Activated CD4-positive, alpha-beta T cell treated with anti-CD3 and anti-CD28 coated beads, Interleukin-2, Interleukin-4, amounts not matched to agents 100 ng/mL and 50 ng/mL, durations not matched to agents 16 hours and 8 hours (primary cell): ENCODE results near the gene ARPC5.
A peak's percentile ranks its signal among the peaks of the same experiment; 100 is the strongest.
"Not testable (repeated sequence)": the region's sequence is repeated elsewhere in the genome, so short reads cannot be mapped to it uniquely, and the experiment has no call there.

Source experiments
- DNase-seq: peaks from one replicate; pipeline ENCODE4 v3.0.0-alpha.2; 2020; ENCODE audit warnings: low spot score

ARPC5 gene

GRCh38 chr1:183635606-183636333 lies at the start of gene ARPC5:
Gene ARPC5 (minus strand): TSS chr1:183635783. CDS start chr1:183635659, 124 bp downstream.
- DNase-seq: peak; percentile 98

- peak; percentile 65 for DNase-seq
Measured at GRCh38 chr1:183685112-183685713, 49.6 kb upstream of the ARPC5 start.

- DNase-seq: not testable (repeated sequence)
Measured at GRCh38 chr1:183679363-183679762, 43.8 kb upstream of the ARPC5 start.

- DNase-seq: no peak
Measured at GRCh38 chr1:183678819-183679218, 43.2 kb upstream of the ARPC5 start.

- no peak for DNase-seq
Measured at GRCh38 chr1:183676586-183677189, 41.1 kb upstream of the ARPC5 start.

GRCh38 chr1:183675883-183676585 lies 40.5 kb upstream of the ARPC5 start:
- no peak for DNase-seq

GRCh38 chr1:183675381-183675780 lies 39.8 kb upstream of the ARPC5 start:
- DNase-seq: no peak

- DNase-seq: no peak
Measured at GRCh38 chr1:183674886-183675285, 39.3 kb upstream of the ARPC5 start.

- DNase-seq: no peak
Measured at GRCh38 chr1:183674339-183674738, 38.8 kb upstream of the ARPC5 start.

- no peak for DNase-seq
Measured at GRCh38 chr1:183673605-183674323, 38.2 kb upstream of the ARPC5 start.

- DNase-seq: no peak
Measured at GRCh38 chr1:183670169-183670568, 34.6 kb upstream of the ARPC5 start.

GRCh38 chr1:183656355-183656754 lies 20.8 kb upstream of the ARPC5 start:
- DNase-seq: no peak

- DNase-seq: peak; percentile 70
Measured at GRCh38 chr1:183655562-183656075, 20.0 kb upstream of the ARPC5 start.

- no peak for DNase-seq
Measured at GRCh38 chr1:183654706-183655105, 19.1 kb upstream of the ARPC5 start.

GRCh38 chr1:183653876-183654451 lies 18.4 kb upstream of the ARPC5 start:
- DNase-seq: no peak

GRCh38 chr1:183653462-183653794 lies 17.8 kb upstream of the ARPC5 start:
- no peak for DNase-seq

GRCh38 chr1:183652547-183653461 lies 17.2 kb upstream of the ARPC5 start, which contains the start of gene APOBEC4:
Gene APOBEC4 (minus strand): TSS chr1:183653316. CDS start chr1:183648781, 4,535 bp downstream.
- DNase-seq: no peak

- peak; percentile 74 for DNase-seq
Measured at GRCh38 chr1:183652107-183652506, 16.5 kb upstream of the ARPC5 start.

- no peak for DNase-seq
Measured at GRCh38 chr1:183651612-183652011, 16.0 kb upstream of the ARPC5 start.

GRCh38 chr1:183648042-183648441 lies 12.5 kb upstream of the ARPC5 start:
- DNase-seq: no peak
